H9 (cell line): Measurements from ENCODE around the gene MRPL9. TPM values are rescaled to one million over a fixed set of nuclear protein-coding genes. Genes with fewer than 3 reads are reported as not detected.

Experiments used
- DNase-seq: peaks from one replicate; pipeline ENCODE4 v3.0.0-alpha.2; 2017
- H2AFZ ChIP-seq: one replicate; pipeline ENCODE4 v1.6.1; 2013; ENCODE audit warnings: mild to moderate bottlenecking, low read length, control low read depth, moderate library complexity
- H2AK5ac ChIP-seq: 2 replicates; pipeline ENCODE4 v1.6.1; 2013; ENCODE audit warnings: low read length, control low read depth, mixed read lengths; ENCODE audit not compliant: insufficient read length
- H2BK120ac ChIP-seq: one replicate; pipeline ENCODE4 v1.6.1; 2013; ENCODE audit warnings: low read depth, mild to moderate bottlenecking, low read length, control low read depth, inconsistent platforms; ENCODE audit not compliant: poor library complexity, severe bottlenecking
- H2BK12ac ChIP-seq: 2 replicates; pipeline ENCODE4 v1.6.1; 2013; ENCODE audit warnings: low read length, control low read depth, mixed read lengths, low read depth; ENCODE audit not compliant: insufficient read length
- H2BK15ac ChIP-seq: 2 replicates; pipeline ENCODE4 v1.6.1; 2013; ENCODE audit warnings: low read depth, low read length, control low read depth
- H2BK20ac ChIP-seq: one replicate; pipeline ENCODE4 v1.6.1; 2013; ENCODE audit warnings: low read depth, mild to moderate bottlenecking, low read length, control low read depth, inconsistent platforms; ENCODE audit not compliant: poor library complexity, severe bottlenecking
- H2BK5ac ChIP-seq: 2 replicates; pipeline ENCODE4 v1.6.1; 2013; ENCODE audit warnings: low read length, control low read depth, mixed read lengths; ENCODE audit not compliant: insufficient read length
- H3K14ac ChIP-seq: 2 replicates; pipeline ENCODE4 v1.6.1; 2013; ENCODE audit warnings: low read length, control low read depth; ENCODE audit not compliant: insufficient read depth
- H3K18ac ChIP-seq: 2 replicates; pipeline ENCODE4 v1.6.1; 2013; ENCODE audit warnings: low read depth, mild to moderate bottlenecking, mixed read lengths, low read length, control low read depth; ENCODE audit not compliant: insufficient read length
- H3K23ac ChIP-seq: 2 replicates; pipeline ENCODE4 v1.6.1; 2013; ENCODE audit warnings: low read length, control low read depth, mixed read lengths, low read depth; ENCODE audit not compliant: insufficient read length
- H3K23me2 ChIP-seq: 2 replicates; pipeline ENCODE4 v1.6.1; 2013; ENCODE audit warnings: low read depth, mild to moderate bottlenecking, mixed read lengths, low read length, control low read depth; ENCODE audit not compliant: insufficient read length, poor library complexity, severe bottlenecking
- H3K27ac ChIP-seq: 2 replicates; pipeline ENCODE4 v1.5.1; 2013; ENCODE audit warnings: low read length, control low read depth, mixed read lengths, low read depth; ENCODE audit not compliant: insufficient read length
- H3K27me3 ChIP-seq: 2 replicates; pipeline ENCODE4 v1.6.1; 2013; ENCODE audit warnings: low read length, control low read depth, inconsistent platforms; ENCODE audit not compliant: insufficient read depth
- H3K4ac ChIP-seq: 2 replicates; pipeline ENCODE4 v1.6.1; 2013; ENCODE audit warnings: low read depth, mild to moderate bottlenecking, control low read depth, inconsistent platforms, low read length, moderate library complexity
- H3K4me1 ChIP-seq: 2 replicates; pipeline ENCODE4 v1.6.1; 2013; ENCODE audit warnings: low read length, control low read depth, inconsistent platforms; ENCODE audit not compliant: insufficient read depth
- H3K4me2 ChIP-seq: 2 replicates; pipeline ENCODE4 v1.6.1; 2013; ENCODE audit warnings: low read length, control low read depth, mixed read lengths; ENCODE audit not compliant: insufficient read length, insufficient read depth
- H3K56ac ChIP-seq: 2 replicates; pipeline ENCODE4 v1.6.1; 2013; ENCODE audit warnings: low read depth, mild to moderate bottlenecking, mixed read lengths, low read length, control low read depth; ENCODE audit not compliant: insufficient read length
- H3K79me1 ChIP-seq: 2 replicates; pipeline ENCODE4 v1.6.1; 2013; ENCODE audit warnings: low read depth, mild to moderate bottlenecking, moderate library complexity, low read length, control low read depth, inconsistent platforms; ENCODE audit not compliant: insufficient read depth, poor library complexity, severe bottlenecking
- H3K79me2 ChIP-seq: 2 replicates; pipeline ENCODE4 v1.6.1; 2013; ENCODE audit warnings: low read length, control low read depth, inconsistent platforms; ENCODE audit not compliant: insufficient read depth
- H3K9ac ChIP-seq: 2 replicates; pipeline ENCODE4 v1.6.1; 2013; ENCODE audit warnings: low read length, control low read depth, mixed read lengths; ENCODE audit not compliant: insufficient read length; ENCODE audit errors: extremely low read depth
- H3K9me3 ChIP-seq: one replicate; pipeline ENCODE4 v1.6.1; 2013; ENCODE audit warnings: low read depth, low read length, inconsistent platforms; ENCODE audit not compliant: control insufficient read depth
- H3T11ph ChIP-seq: one replicate; pipeline ENCODE4 v1.6.1; 2013; ENCODE audit warnings: mild to moderate bottlenecking, low read length, control low read depth, inconsistent platforms
- H4K20me1 ChIP-seq: one replicate; pipeline ENCODE4 v1.6.1; 2013; ENCODE audit not compliant: control insufficient read depth, insufficient read length, insufficient read depth
- H4K5ac ChIP-seq: 2 replicates; pipeline ENCODE4 v1.6.1; 2013; ENCODE audit warnings: low read depth, mild to moderate bottlenecking, mixed read lengths, low read length, control low read depth; ENCODE audit not compliant: insufficient read length
- H4K8ac ChIP-seq: replicated peaks from 2 replicates; pipeline ENCODE4 v1.6.1; 2013; ENCODE audit warnings: low read length, control low read depth, mixed read lengths, low read depth; ENCODE audit not compliant: insufficient read length
- H4K91ac ChIP-seq: 2 replicates; pipeline ENCODE4 v1.6.1; 2013; ENCODE audit warnings: low read depth, mild to moderate bottlenecking, moderate library complexity, mixed read lengths, low read length, control low read depth; ENCODE audit not compliant: insufficient read length
- H3K27ac Mint-ChIP-seq, 3 experiments: 2 replicates in 2 of 3; 3 replicates in 1 of 3; pipeline ENCODE4 v1.8.0; 2020 to 2021; ENCODE audit warnings: mixed read lengths in 3 of 3, mild to moderate bottlenecking in 1 of 3, moderate library complexity in 1 of 3
- H3K27me3 Mint-ChIP-seq: 2 replicates; pipeline ENCODE4 v1.8.0; 2021; ENCODE audit warnings: low read depth, mild to moderate bottlenecking, moderate library complexity, mixed read lengths
- H3K36me3 Mint-ChIP-seq, 3 experiments: 2 replicates in 2 of 3; 3 replicates in 1 of 3; pipeline ENCODE4 v1.8.0; 2020 to 2021; ENCODE audit warnings: low read depth in 3 of 3, mixed read lengths in 3 of 3; ENCODE audit not compliant: insufficient read depth in 1 of 3
- H3K4me1 Mint-ChIP-seq, 2 experiments: 2 replicates each; pipeline ENCODE4 v1.8.0; 2020; ENCODE audit warnings: mixed read lengths in 2 of 2
- H3K4me3 Mint-ChIP-seq, 2 experiments: 2 replicates in 1 of 2; 3 replicates in 1 of 2; pipeline ENCODE4 v1.8.0; 2020 to 2021; ENCODE audit warnings: mild to moderate bottlenecking in 2 of 2, mixed read lengths in 2 of 2, moderate library complexity in 1 of 2
- H3K9me3 Mint-ChIP-seq, 2 experiments: 2 replicates in 1 of 2; 3 replicates in 1 of 2; pipeline ENCODE4 v1.8.0; 2020; ENCODE audit warnings: mild to moderate bottlenecking in 2 of 2, mixed read lengths in 2 of 2, moderate library complexity in 1 of 2
- CTCF ChIP-seq: fragments of 200-600 bp; sonication (generic); conservative IDR thresholded peaks from 3 replicates; pipeline ENCODE4 v1.8.0; 2021; ENCODE audit warnings: antibody characterized with exemption, mild to moderate bottlenecking
- WGBS: extraction: QIAGEN DNeasy Blood & Tissue Kit; methylation state at CpG from one replicate; pipeline ENCODE4 v1.1.7; 2013; ENCODE audit warnings: missing lambda C conversion rate, low lambda C conversion rate, mixed read lengths; ENCODE audit not compliant: insufficient read length; ENCODE audit errors: extremely low coverage; 5-methylcytosine and 5-hydroxymethylcytosine counted together
- total RNA-seq: library from RNA; stranded (reverse); gene quantifications from 2 replicates; pipeline ENCODE4 v1.2.1, GENCODE V29; 2021

The MRPL9 gene
- total RNA-seq, 1 experiment from 2014 or later: 102 TPM

- Mint-ChIP-seq H3K27ac (no peak overlapping the region), H3K4me3 (no peak overlapping the region), H3K9me3 (no peaks in the 10 kb centered on the region; a peak in 2 of 5 replicates), H3K36me3 (no peaks in the 10 kb centered on the region), H3K4me1 (peaks cover 14 to 18% of the 10 kb centered on the region in 2 experiments), H3K27me3 (no peaks in the 10 kb centered on the region)
- no peaks in the 10 kb centered on the region for H3K79me1 ChIP-seq
- no peak overlapping the region for H3K4ac ChIP-seq
- no peak overlapping the region for H4K91ac ChIP-seq
- no peaks in the 10 kb centered on the region for H3K79me2 ChIP-seq
- H3K14ac ChIP-seq: no peak overlapping the region
- no peak for TF ChIP-seq CTCF
- peaks cover 3% of the 10 kb centered on the region for H3K23me2 ChIP-seq
- H3K9me3 ChIP-seq: no peaks in the 10 kb centered on the region
- H4K8ac ChIP-seq: no peak overlapping the region
- no peak overlapping the region for H2BK12ac ChIP-seq
- WGBS: no CpG with 5 or more reads among the region's 3 CpGs
- no peak overlapping the region for H3K23ac ChIP-seq
- no peak overlapping the region for H3K56ac ChIP-seq
- H4K5ac ChIP-seq: no peak overlapping the region
- no peak overlapping the region for H2AK5ac ChIP-seq
- no peak overlapping the region for H2BK20ac ChIP-seq
- no peak overlapping the region for H2BK120ac ChIP-seq
- no peaks in the 10 kb centered on the region for H4K20me1 ChIP-seq
- H3K18ac ChIP-seq: no peak overlapping the region
- no peak overlapping the region for H3K4me2 ChIP-seq
- no peak overlapping the region for H3T11ph ChIP-seq
- H2AFZ ChIP-seq: no peak overlapping the region
- H3K27ac ChIP-seq: no peak overlapping the region
- H3K27me3 ChIP-seq: no peaks in the 10 kb centered on the region
- no peak overlapping the region for H2BK15ac ChIP-seq
- no peak overlapping the region for H3K9ac ChIP-seq
- no peaks in the 10 kb centered on the region; the same call in 1 of the 2 replicates for H3K4me1 ChIP-seq
- no peak for DNase-seq
- H2BK5ac ChIP-seq: no peak overlapping the region
Measured at GRCh38 chr1:151787689-151788088, 24.4 kb upstream of the MRPL9 start.
